Neuronal stem cell (in vitro differentiated cells): ENCODE results near the gene DPH1.

Source experiments
- DNase-seq: peaks from one replicate; pipeline ENCODE4 v3.0.0-alpha.2; 2013; ENCODE audit warnings: low spot score
- H2AFZ ChIP-seq: one replicate; pipeline ENCODE4 v1.6.1; 2013; ENCODE audit warnings: mild to moderate bottlenecking, low read length, inconsistent platforms
- H2AK5ac ChIP-seq: 2 replicates; pipeline ENCODE4 v1.6.1; 2013; ENCODE audit warnings: low read depth, mild to moderate bottlenecking, inconsistent platforms, low read length, moderate library complexity, mixed read lengths
- H2BK120ac ChIP-seq: 2 replicates; pipeline ENCODE4 v1.6.1; 2013; ENCODE audit warnings: low read depth, mild to moderate bottlenecking, inconsistent platforms, low read length, moderate library complexity, mixed read lengths
- H2BK12ac ChIP-seq: one replicate; pipeline ENCODE4 v1.6.1; 2013; ENCODE audit warnings: low read length, inconsistent platforms
- H2BK15ac ChIP-seq: 2 replicates; pipeline ENCODE4 v1.6.1; 2013; ENCODE audit warnings: mild to moderate bottlenecking, low read length, inconsistent platforms, mixed read lengths
- H2BK5ac ChIP-seq: one replicate; pipeline ENCODE4 v1.6.1; 2013; ENCODE audit warnings: inconsistent platforms, mild to moderate bottlenecking, low read length, moderate library complexity
- H3K14ac ChIP-seq: one replicate; pipeline ENCODE4 v1.6.1; 2013; ENCODE audit warnings: low read length, inconsistent platforms
- H3K18ac ChIP-seq: 2 replicates; pipeline ENCODE4 v1.6.1; 2013; ENCODE audit warnings: low read length, inconsistent platforms
- H3K23ac ChIP-seq: 2 replicates; pipeline ENCODE4 v1.6.1; 2013; ENCODE audit warnings: low read depth, mild to moderate bottlenecking, mixed read lengths, low read length, inconsistent platforms; ENCODE audit not compliant: poor library complexity
- H3K27ac ChIP-seq: replicated peaks from 3 replicates; pipeline ENCODE4 v1.5.1; 2013; ENCODE audit warnings: low read length, inconsistent platforms
- H3K27me3 ChIP-seq, 3 experiments: 2 replicates each; pipeline ENCODE4 v1.6.1; 2013; ENCODE audit warnings: low read length in 3 of 3, mild to moderate bottlenecking in 2 of 3, inconsistent platforms in 1 of 3, low read depth in 1 of 3, mixed read lengths in 1 of 3, moderate library complexity in 1 of 3; ENCODE audit not compliant: control insufficient read depth in 3 of 3, insufficient read depth in 3 of 3
- H3K36me3 ChIP-seq, 2 donors: replicated peaks in 1 of 2; 2 replicates each; pipeline ENCODE4 v1.6.1; 2013; ENCODE audit warnings: low read length in 2 of 2; ENCODE audit not compliant: control insufficient read depth in 2 of 2, insufficient read depth in 2 of 2
- H3K4ac ChIP-seq: 2 replicates; pipeline ENCODE4 v1.6.1; 2013; ENCODE audit warnings: inconsistent platforms, mild to moderate bottlenecking, low read length, moderate library complexity
- H3K4me1 ChIP-seq, 2 donors: 1 replicate in 1 of 2; 2 replicates in 1 of 2; pipeline ENCODE4 v1.6.1; 2013; ENCODE audit warnings: low read length in 2 of 2, low read depth in 1 of 2; ENCODE audit not compliant: control insufficient read depth in 2 of 2, insufficient read depth in 1 of 2
- H3K4me2 ChIP-seq: one replicate; pipeline ENCODE4 v1.6.1; 2013; ENCODE audit warnings: mild to moderate bottlenecking, low read length, inconsistent platforms; ENCODE audit not compliant: insufficient read depth, poor library complexity, severe bottlenecking
- H3K4me3 ChIP-seq, 2 donors: 2 replicates each; pipeline ENCODE4 v1.5.1; 2013; ENCODE audit warnings: low read length in 2 of 2, mild to moderate bottlenecking in 2 of 2, inconsistent platforms in 1 of 2, moderate library complexity in 1 of 2
- H3K79me1 ChIP-seq: one replicate; pipeline ENCODE4 v1.6.1; 2013; ENCODE audit warnings: low read depth, mild to moderate bottlenecking, inconsistent platforms, low read length, moderate library complexity
- H3K9ac ChIP-seq: one replicate; pipeline ENCODE4 v1.6.1; 2013; ENCODE audit warnings: mild to moderate bottlenecking, low read depth, low read length, inconsistent platforms; ENCODE audit not compliant: poor library complexity
- H3K9me3 ChIP-seq, 2 donors: replicated peaks in 1 of 2; 2 replicates each; pipeline versions ENCODE3 to v1.6.1; 2013; ENCODE audit warnings: low read length in 2 of 2, mild to moderate bottlenecking in 2 of 2, inconsistent platforms in 1 of 2, low read depth in 1 of 2, mixed read lengths in 1 of 2, moderate library complexity in 1 of 2; ENCODE audit not compliant: control insufficient read depth in 2 of 2, insufficient read depth in 1 of 2
- H4K8ac ChIP-seq: one replicate; pipeline ENCODE4 v1.6.1; 2013; ENCODE audit warnings: low read depth, mild to moderate bottlenecking, inconsistent platforms, low read length, moderate library complexity
- H4K91ac ChIP-seq: one replicate; pipeline ENCODE4 v1.6.1; 2013; ENCODE audit warnings: low read length, low read depth, mild to moderate bottlenecking, inconsistent platforms; ENCODE audit not compliant: poor library complexity
- WGBS, 2 donors: extraction: QIAGEN DNeasy Blood & Tissue Kit; methylation state at CpG; one replicate each; pipeline ENCODE4 v1.1.7; 2013; ENCODE audit warnings: missing lambda C conversion rate in 2 of 2, mixed read lengths in 1 of 2; ENCODE audit not compliant: insufficient read length in 2 of 2, insufficient replicate concordance in 1 of 2; ENCODE audit errors: extremely low coverage in 2 of 2; 5-methylcytosine and 5-hydroxymethylcytosine counted together

The DPH1 gene

DNA sequence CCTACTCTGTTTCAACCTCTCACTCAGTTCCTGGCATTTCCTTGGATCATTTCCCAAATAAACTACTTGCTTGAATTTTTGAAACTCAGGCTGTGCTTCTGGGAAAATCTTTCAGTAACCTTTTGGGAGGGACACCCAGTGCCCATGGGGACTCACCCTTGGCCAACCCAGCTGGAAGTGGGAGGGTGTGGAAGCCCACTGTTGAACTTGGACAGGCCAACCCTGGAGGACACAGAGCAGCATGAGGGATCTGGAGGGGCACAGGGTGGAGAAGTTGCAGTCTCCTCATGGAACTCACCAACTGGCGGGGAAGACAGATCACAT is 16.0 kb upstream of the DPH1 start:
- Histone ChIP-seq H3K4me3 (no peak overlapping the region), H2BK15ac (no peak overlapping the region), H2BK12ac (no peak overlapping the region), H3K27ac (no peak overlapping the region), H2AFZ (no peak overlapping the region), H2BK5ac (no peak overlapping the region), H3K14ac (no peak overlapping the region), H4K8ac (no peak overlapping the region), H3K27me3 (peaks cover 0 to 19% (median 0%) of the 10 kb centered on the region in 3 experiments), H3K9ac (no peak overlapping the region), H2AK5ac (peak overlapping the region; percentile 79), H4K91ac (no peak overlapping the region), H3K4ac (no peak overlapping the region), H3K9me3 (peaks cover 0 to 3% of the 10 kb centered on the region in 2 donors), H3K4me1 (peaks cover 12 to 21% of the 10 kb centered on the region in 2 donors), H3K18ac (no peak overlapping the region), H3K79me1 (no peaks in the 10 kb centered on the region), H3K23ac (no peak overlapping the region), H2BK120ac (no peak overlapping the region), H3K36me3 (no peaks in the 10 kb centered on the region), H3K4me2 (no peak overlapping the region)
- no CpG with 5 or more reads among the region's 1 CpG for WGBS, 2 donors
- DNase-seq, result no peak

- peak overlapping the region; percentile 12 for H2AK5ac ChIP-seq
- no peak for DNase-seq
- H2BK15ac ChIP-seq, result no peak overlapping the region
- no CpG with 5 or more reads among the region's 14 CpGs for WGBS, 2 donors
- no peak overlapping the region for H3K4me3 ChIP-seq
- H3K9ac ChIP-seq, result no peak overlapping the region
- no peak overlapping the region for H2BK5ac ChIP-seq
- H3K36me3 ChIP-seq, result no peaks in the 10 kb centered on the region
- H3K14ac ChIP-seq, result peak overlapping the region; percentile 0
- peak overlapping the region; percentile 67 for H2BK12ac ChIP-seq
- H3K79me1 ChIP-seq, result no peaks in the 10 kb centered on the region
- peaks cover 0 to 33% (median 0%) of the 10 kb centered on the region in 3 experiments for H3K27me3 ChIP-seq
- H3K27ac ChIP-seq, result no peak overlapping the region
- no peak overlapping the region for H2AFZ ChIP-seq
- H4K91ac ChIP-seq, result no peak overlapping the region
- H2BK120ac ChIP-seq, result no peak overlapping the region
- peak overlapping the region; percentile 21 for H3K23ac ChIP-seq
- peaks cover 12 to 21% of the 10 kb centered on the region in 2 donors for H3K4me1 ChIP-seq
- no peak overlapping the region for H3K4ac ChIP-seq
- H3K9me3 ChIP-seq, result peaks cover 0 to 3% of the 10 kb centered on the region in 2 donors
- H3K18ac ChIP-seq, result peak overlapping the region; percentile 44
- no peak overlapping the region for H4K8ac ChIP-seq
- no peak overlapping the region for H3K4me2 ChIP-seq
Observed at GRCh38 chr17:2015314-2015713, 14.6 kb upstream of the DPH1 start.

DNA sequence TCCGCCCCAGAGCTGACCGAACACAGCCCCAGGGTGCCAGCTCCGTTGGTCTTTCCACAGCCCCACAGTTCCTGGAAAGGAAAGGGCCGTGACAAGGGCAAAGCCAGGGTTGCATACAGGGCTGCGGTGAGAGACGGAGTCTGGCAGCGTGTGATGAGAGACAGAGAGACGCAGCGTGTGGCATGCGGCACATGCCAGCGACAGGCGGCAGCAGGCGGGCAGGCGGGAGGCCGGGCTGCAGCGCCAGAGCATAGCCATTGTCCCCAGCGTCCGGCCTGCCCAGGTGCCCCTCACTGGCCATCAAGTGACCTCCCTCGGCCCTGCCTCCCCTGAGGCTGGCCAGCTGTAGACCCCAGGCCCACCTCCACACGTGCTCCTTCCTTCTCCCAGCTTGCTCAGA is 13.5 kb upstream of the DPH1 start:
- H3K4me2 ChIP-seq, result no peak overlapping the region
- peaks cover 0 to 42% (median 0%) of the 10 kb centered on the region in 3 experiments for H3K27me3 ChIP-seq
- H2BK5ac ChIP-seq, result peak overlapping the region; percentile 60
- H3K18ac ChIP-seq, result peak overlapping the region; percentile 83
- peak overlapping the region; percentile 31 for H2BK15ac ChIP-seq
- H2BK120ac ChIP-seq, result no peak overlapping the region
- no peak overlapping the region for H2AK5ac ChIP-seq
- H3K14ac ChIP-seq, result no peak overlapping the region
- H3K79me1 ChIP-seq, result no peaks in the 10 kb centered on the region
- H3K4ac ChIP-seq, result no peak overlapping the region
- peaks cover 0 to 3% of the 10 kb centered on the region in 2 donors for H3K9me3 ChIP-seq
- peak overlapping the region; percentile 54 for H3K9ac ChIP-seq
- no peak overlapping the region for H4K8ac ChIP-seq
- H2AFZ ChIP-seq, result no peak overlapping the region
- peaks cover 9 to 24% of the 10 kb centered on the region in 2 donors for H3K4me1 ChIP-seq
- no peak for DNase-seq
- H3K23ac ChIP-seq, result peak overlapping the region; percentile 69
- no peaks in the 10 kb centered on the region for H3K36me3 ChIP-seq
- H3K4me3 ChIP-seq, result no peak overlapping the region
- H4K91ac ChIP-seq, result no peak overlapping the region
- H3K27ac ChIP-seq, result no peak overlapping the region
- no peak overlapping the region for H2BK12ac ChIP-seq
- WGBS, 2 donors, result no CpG with 5 or more reads among the region's 20 CpGs

DNA sequence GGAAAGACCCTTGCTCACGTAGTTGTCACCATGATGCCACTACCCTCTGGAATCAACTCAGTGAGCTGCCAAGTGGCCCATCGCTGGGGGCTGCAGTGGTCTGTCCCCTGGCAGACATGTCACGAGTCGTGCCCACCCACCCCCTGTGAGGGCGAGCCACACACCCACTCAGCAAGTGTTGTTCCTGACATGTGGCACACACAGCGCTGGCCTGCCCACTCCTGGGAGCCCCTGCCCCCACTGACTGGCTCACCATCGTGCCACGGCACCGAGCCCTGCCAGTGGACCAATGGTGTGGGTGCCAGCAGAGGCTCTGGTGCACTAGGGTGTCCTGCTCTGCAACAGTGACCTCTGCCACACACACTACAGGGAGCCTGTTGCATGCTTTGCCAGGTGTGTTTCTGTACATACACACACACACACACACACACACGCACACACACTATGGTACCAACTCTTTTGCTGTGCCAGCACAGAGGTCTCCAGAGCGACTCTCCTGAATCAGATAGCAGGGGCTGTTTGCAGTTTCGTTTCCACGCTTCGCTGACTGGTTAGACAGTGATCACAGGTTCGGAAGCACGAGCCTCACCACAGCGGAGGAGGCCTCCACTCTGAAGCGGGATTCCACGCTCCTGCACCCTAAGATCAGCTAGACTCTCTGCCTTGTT is 12.5 kb upstream of the DPH1 start:
- Histone ChIP-seq H2BK15ac (no peak overlapping the region), H2AFZ (no peak overlapping the region), H4K8ac (no peak overlapping the region), H3K4me2 (no peak overlapping the region), H2BK5ac (no peak overlapping the region), H2BK12ac (no peak overlapping the region), H3K14ac (no peak overlapping the region), H3K4me3 (peak overlapping the region in 1 of 2 donors; percentile 42), H3K9me3 (peaks cover 0 to 3% of the 10 kb centered on the region in 2 donors), H3K23ac (no peak overlapping the region), H3K4ac (no peak overlapping the region), H3K27ac (no peak overlapping the region), H2AK5ac (peak overlapping the region; percentile 65), H3K27me3 (peaks cover 0 to 45% (median 0%) of the 10 kb centered on the region in 3 experiments), H3K4me1 (peaks cover 2 to 20% of the 10 kb centered on the region in 2 donors), H3K9ac (no peak overlapping the region), H4K91ac (no peak overlapping the region), H2BK120ac (no peak overlapping the region), H3K36me3 (no peaks in the 10 kb centered on the region), H3K79me1 (no peaks in the 10 kb centered on the region), H3K18ac (peak overlapping the region; percentile 6)
- WGBS, 2 donors, result no CpG with 5 or more reads among the region's 19 CpGs
- DNase-seq, result no peak
